ENCODE results near the gene EXO1.

DNA sequence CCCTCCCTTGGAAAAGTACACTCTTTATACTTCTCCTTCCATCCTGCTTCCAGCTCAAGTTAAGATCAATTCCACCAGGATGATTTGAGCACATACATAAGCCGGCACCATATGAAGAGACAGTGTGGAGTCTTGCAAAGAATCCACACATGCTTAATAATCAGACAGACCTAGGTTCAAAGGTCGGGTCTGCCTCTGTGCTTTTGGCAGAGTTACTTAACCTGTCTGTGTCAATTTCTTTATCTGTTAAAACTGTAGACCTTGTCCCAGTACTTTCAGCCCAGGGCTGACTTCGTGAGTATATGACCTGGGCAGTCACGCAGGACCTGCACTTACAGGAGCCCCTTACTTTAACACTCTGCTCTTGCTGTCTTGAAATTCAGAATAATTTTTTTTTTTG, 79.3 kb downstream of the EXO1 start:
- TF ChIP-seq, protein P1, sequence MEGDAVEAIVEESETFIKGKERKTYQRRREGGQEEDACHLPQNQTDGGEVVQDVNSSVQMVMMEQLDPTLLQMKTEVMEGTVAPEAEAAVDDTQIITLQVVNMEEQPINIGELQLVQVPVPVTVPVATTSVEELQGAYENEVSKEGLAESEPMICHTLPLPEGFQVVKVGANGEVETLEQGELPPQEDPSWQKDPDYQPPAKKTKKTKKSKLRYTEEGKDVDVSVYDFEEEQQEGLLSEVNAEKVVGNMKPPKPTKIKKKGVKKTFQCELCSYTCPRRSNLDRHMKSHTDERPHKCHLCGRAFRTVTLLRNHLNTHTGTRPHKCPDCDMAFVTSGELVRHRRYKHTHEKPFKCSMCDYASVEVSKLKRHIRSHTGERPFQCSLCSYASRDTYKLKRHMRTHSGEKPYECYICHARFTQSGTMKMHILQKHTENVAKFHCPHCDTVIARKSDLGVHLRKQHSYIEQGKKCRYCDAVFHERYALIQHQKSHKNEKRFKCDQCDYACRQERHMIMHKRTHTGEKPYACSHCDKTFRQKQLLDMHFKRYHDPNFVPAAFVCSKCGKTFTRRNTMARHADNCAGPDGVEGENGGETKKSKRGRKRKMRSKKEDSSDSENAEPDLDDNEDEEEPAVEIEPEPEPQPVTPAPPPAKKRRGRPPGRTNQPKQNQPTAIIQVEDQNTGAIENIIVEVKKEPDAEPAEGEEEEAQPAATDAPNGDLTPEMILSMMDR (conservative IDR thresholded peaks at IDR 0.05; ENCODE audit: low read length) = no peak
- TF ChIP-seq EZH2phosphoT487 (IDR thresholded peaks at IDR 0.05; ENCODE audit: borderline replicate concordance) = no peak

Data from Loucy (cell line).